IMR-90 (cell line): Measurements from ENCODE around the gene TP63.

ENCODE experiments used
- CEBPB ChIP-seq: IDR thresholded peaks from 2 replicates; pipeline ENCODE4 v1.6.1; 2012; ENCODE audit warnings: low read depth, low read length, improper control_type of control experiment
- CTCF ChIP-seq: conservative IDR thresholded peaks from 2 replicates; pipeline ENCODE4 v1.5.1; 2012; ENCODE audit warnings: mild to moderate bottlenecking, low read depth, low read length, improper control_type of control experiment
- MAFK ChIP-seq: IDR thresholded peaks from 2 replicates; pipeline ENCODE4 v1.6.1; 2012; ENCODE audit warnings: low read depth, low read length, improper control_type of control experiment
- MAZ ChIP-seq: IDR thresholded peaks from 2 replicates; pipeline ENCODE4 v1.6.1; 2012; ENCODE audit warnings: low read depth, mild to moderate bottlenecking, low read length, improper control_type of control experiment, moderate library complexity, borderline replicate concordance
- NFE2L2 ChIP-seq: fragments of 150-350 bp; IDR thresholded peaks from 2 replicates; pipeline ENCODE4 v1.6.1; 2016; ENCODE audit warnings: low read depth, mild to moderate bottlenecking, low read length
- POLR2A ChIP-seq: IDR thresholded peaks from 2 replicates; pipeline ENCODE4 v1.6.1; 2012; ENCODE audit warnings: mild to moderate bottlenecking, low read depth, low read length
- RFX5 ChIP-seq: IDR thresholded peaks from 2 replicates; pipeline ENCODE4 v1.8.0; 2012; ENCODE audit warnings: low read depth, mild to moderate bottlenecking, low read length, moderate library complexity
- USF2 ChIP-seq: fragments of 150-350 bp; IDR thresholded peaks from 2 replicates; pipeline ENCODE4 v1.6.1; 2017; ENCODE audit warnings: mild to moderate bottlenecking, antibody characterized with exemption, low read length, low read depth

DNA sequence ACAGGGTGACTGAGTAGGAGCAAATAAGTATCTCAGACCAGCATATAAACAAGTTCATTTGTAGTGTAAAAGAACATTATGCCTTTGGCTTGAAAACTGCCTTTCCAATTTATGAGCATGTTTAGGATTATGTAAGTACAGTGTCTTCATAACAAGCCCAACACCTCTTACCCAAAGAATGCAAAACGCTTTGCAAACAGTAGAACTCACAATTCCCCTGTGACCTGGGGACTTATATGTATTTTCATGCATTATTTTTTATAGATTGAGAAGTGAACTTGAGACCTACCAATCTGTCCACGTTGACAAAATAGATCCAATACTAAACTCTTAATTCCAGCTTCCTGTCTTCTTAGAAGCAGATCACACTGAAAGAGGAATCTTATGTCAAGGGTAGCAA, 202.1 kb downstream of the TP63 start:
- TF ChIP-seq CTCF, result no peak
- TF ChIP-seq MAZ, result no peak
- no peak for TF ChIP-seq POLR2A
- no peak for TF ChIP-seq RFX5
- no peak for TF ChIP-seq MAFK
- TF ChIP-seq NFE2L2, result no peak
- TF ChIP-seq CEBPB, result no peak
- no peak for TF ChIP-seq USF2
